Mesendoderm (in vitro differentiated cells): ENCODE measurements around the gene TNFAIP8L2.
"Not testable (repeated sequence)": the region's sequence is repeated elsewhere in the genome, so short reads cannot be mapped to it uniquely, and the experiment has no call there.

Source experiments
- DNase-seq: peaks from one replicate; pipeline ENCODE4 v3.0.0; 2013
- H2AK5ac ChIP-seq: 2 replicates; pipeline ENCODE4 v1.6.1; 2013; ENCODE audit warnings: low read length, inconsistent platforms
- H2BK120ac ChIP-seq: 2 replicates; pipeline ENCODE4 v1.6.1; 2013; ENCODE audit warnings: low read depth, mild to moderate bottlenecking, low read length, moderate library complexity, mixed read lengths
- H2BK15ac ChIP-seq: replicated peaks from 2 replicates; pipeline ENCODE4 v1.6.1; 2013; ENCODE audit warnings: low read depth, mild to moderate bottlenecking, moderate library complexity
- H2BK5ac ChIP-seq: 2 replicates; pipeline ENCODE4 v1.6.1; 2013; ENCODE audit warnings: low read length, inconsistent platforms
- H3K18ac ChIP-seq: 2 replicates; pipeline ENCODE4 v1.6.1; 2013; ENCODE audit warnings: mild to moderate bottlenecking, low read length, mixed read lengths
- H3K23ac ChIP-seq: one replicate; pipeline ENCODE4 v1.6.1; 2013; ENCODE audit warnings: low read length
- H3K27ac ChIP-seq: 2 replicates; pipeline ENCODE4 v1.5.1; 2013; ENCODE audit warnings: low read depth, mild to moderate bottlenecking, inconsistent platforms, low read length, moderate library complexity
- H3K27me3 ChIP-seq: 2 replicates; pipeline ENCODE4 v1.6.1; 2013; ENCODE audit warnings: low read length, control low read depth, mild to moderate bottlenecking, inconsistent platforms; ENCODE audit not compliant: insufficient read depth, poor library complexity
- H3K36me3 ChIP-seq: 2 replicates; pipeline ENCODE4 v1.6.1; 2013; ENCODE audit warnings: low read length, inconsistent platforms; ENCODE audit not compliant: control insufficient read depth, insufficient read depth
- H3K4ac ChIP-seq: one replicate; pipeline ENCODE4 v1.6.1; 2013; ENCODE audit warnings: low read depth, mild to moderate bottlenecking, low read length, moderate library complexity
- H3K4me1 ChIP-seq: 2 replicates; pipeline ENCODE4 v1.6.1; 2013; ENCODE audit warnings: low read depth, low read length, inconsistent platforms; ENCODE audit not compliant: control insufficient read depth
- H3K4me2 ChIP-seq: 2 replicates; pipeline ENCODE4 v1.6.1; 2013; ENCODE audit warnings: low read length
- H3K4me3 ChIP-seq: 2 replicates; pipeline ENCODE4 v1.5.1; 2013; ENCODE audit warnings: mild to moderate bottlenecking, low read length
- H3K56ac ChIP-seq: one replicate; pipeline ENCODE4 v1.6.1; 2013; ENCODE audit warnings: low read length
- H3K79me1 ChIP-seq: 2 replicates; pipeline ENCODE4 v1.6.1; 2013; ENCODE audit warnings: low read length, inconsistent platforms
- H3K79me2 ChIP-seq: 2 replicates; pipeline ENCODE4 v1.6.1; 2013; ENCODE audit warnings: mild to moderate bottlenecking, low read length; ENCODE audit not compliant: control insufficient read depth, insufficient read depth
- H3K9ac ChIP-seq: 2 replicates; pipeline ENCODE4 v1.6.1; 2013; ENCODE audit warnings: low read length, inconsistent platforms
- H4K5ac ChIP-seq: one replicate; pipeline ENCODE4 v1.6.1; 2013; ENCODE audit warnings: low read length
- H4K8ac ChIP-seq: one replicate; pipeline ENCODE4 v1.6.1; 2013; ENCODE audit warnings: low read depth, mild to moderate bottlenecking, control low read depth, low read length, moderate library complexity
- WGBS: extraction: QIAGEN DNeasy Blood & Tissue Kit; methylation state at CpG from one replicate; pipeline ENCODE4 v1.1.7; 2013; ENCODE audit warnings: low lambda C conversion rate, missing lambda C conversion rate; ENCODE audit not compliant: insufficient coverage; ENCODE audit errors: extremely low coverage; 5-methylcytosine and 5-hydroxymethylcytosine counted together

The TNFAIP8L2 gene

DNA sequence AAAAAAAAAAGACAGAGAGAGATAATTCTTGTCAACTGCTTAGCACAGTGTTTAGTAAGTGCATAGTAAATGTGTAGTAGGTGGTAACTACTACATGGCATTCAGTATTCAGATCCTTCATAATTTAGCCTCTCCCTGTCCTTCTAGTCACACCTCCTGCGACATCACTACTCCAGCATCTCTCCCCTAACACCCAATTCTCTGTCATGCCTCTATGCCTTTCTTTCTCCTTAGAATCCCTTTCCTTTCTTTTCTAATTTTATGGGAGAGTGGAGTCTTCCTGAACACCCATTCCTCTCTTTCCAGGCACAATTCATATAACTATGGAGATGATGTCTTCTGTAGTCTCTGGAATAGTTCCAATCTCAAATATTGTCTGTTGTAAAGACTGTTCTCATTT, 37.4 kb downstream of the TNFAIP8L2 start:
- no CpG with 5 or more reads among the region's 1 CpG for WGBS
- Histone ChIP-seq H4K8ac (no peak overlapping the region), H3K4ac (no peak overlapping the region), H3K27ac (no peak overlapping the region), H3K4me1 (no peaks in the 10 kb centered on the region), H3K23ac (no peak overlapping the region), H2AK5ac (no peak overlapping the region), H3K27me3 (no peaks in the 10 kb centered on the region), H2BK120ac (no peak overlapping the region), H2BK15ac (no peak overlapping the region), H3K36me3 (no peaks in the 10 kb centered on the region), H4K5ac (no peak overlapping the region), H3K79me2 (peaks cover 11% of the 10 kb centered on the region), H3K9ac (no peak overlapping the region), H3K4me2 (no peak overlapping the region), H3K4me3 (no peak overlapping the region), H2BK5ac (no peak overlapping the region), H3K79me1 (no peaks in the 10 kb centered on the region), H3K56ac (no peak overlapping the region), H3K18ac (no peak overlapping the region)
- no peak for DNase-seq

DNA sequence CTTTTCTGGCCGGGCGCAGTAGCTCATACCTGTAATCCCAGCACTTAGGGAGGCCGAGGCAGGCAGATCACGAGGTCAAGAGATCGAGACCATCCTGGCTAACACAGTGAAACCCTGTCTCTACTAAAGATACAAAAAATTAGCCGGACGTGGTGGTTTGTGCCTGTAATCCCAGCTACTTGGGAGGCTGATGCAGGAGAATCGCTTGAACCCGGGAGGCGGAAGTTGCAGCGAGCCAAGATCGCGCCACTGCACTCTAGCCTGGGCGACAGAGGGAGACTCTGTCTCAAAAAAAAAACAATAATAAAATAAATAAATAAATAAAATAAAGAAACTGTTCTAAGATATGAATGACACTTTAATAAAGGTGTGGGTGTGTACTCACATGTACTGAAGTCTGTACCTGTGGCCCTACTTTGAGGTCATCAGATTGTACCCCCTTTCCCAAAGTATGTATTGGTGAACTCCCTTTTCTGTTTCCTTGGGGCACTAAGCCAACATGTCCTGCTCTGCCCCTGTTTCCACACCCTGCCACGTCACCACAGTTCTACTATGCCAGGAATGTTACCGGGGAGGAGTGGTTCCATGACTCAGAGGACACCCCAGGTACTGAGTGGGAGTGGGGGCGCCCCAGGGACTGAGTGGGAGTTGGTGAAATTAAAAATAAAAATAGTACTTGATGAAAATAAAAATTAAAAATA, 38.6 kb downstream of the TNFAIP8L2 start:
- H3K23ac ChIP-seq = not testable (repeated sequence)
- WGBS = no CpG with 5 or more reads among the region's 17 CpGs
- DNase-seq = peak; percentile 62

DNA sequence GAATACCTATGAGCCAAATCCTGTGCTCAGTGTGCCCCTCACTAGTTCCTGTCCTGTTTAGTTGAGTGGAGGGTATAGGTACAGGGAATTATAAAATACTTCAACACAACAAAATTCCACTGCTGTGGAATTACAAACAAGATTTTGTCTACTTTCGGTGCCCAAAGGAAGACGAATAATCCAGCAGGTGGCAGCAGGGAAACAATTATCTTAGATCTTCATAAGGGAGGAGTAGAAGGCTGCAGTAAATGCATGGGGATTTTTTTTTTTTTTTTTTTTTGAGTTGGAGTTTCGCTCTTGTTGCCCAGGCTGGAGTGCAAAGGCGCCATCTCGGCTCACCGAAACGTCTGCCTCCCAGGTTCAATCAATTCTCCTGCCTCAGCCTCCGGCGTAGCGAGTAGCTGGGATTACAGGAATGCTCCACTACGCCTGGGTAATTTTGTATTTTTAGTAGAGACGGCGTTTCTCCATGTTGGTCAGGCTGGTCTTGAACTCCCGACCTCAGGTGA, 39.9 kb downstream of the TNFAIP8L2 start:
- WGBS = no CpG with 5 or more reads among the region's 14 CpGs
- no peaks in the 10 kb centered on the region for H3K4me1 ChIP-seq
- no peak overlapping the region for H2BK5ac ChIP-seq
- H3K9ac ChIP-seq = no peak overlapping the region
- H3K18ac ChIP-seq = no peak overlapping the region
- no peak overlapping the region for H3K4me3 ChIP-seq
- no peak overlapping the region for H3K4ac ChIP-seq
- no peak overlapping the region for H3K56ac ChIP-seq
- no peak overlapping the region for H4K8ac ChIP-seq
- H3K79me2 ChIP-seq = peaks cover 25% of the 10 kb centered on the region
- no peak overlapping the region for H2BK120ac ChIP-seq
- no peak overlapping the region for H3K4me2 ChIP-seq
- peak; percentile 76 for DNase-seq
- no peaks in the 10 kb centered on the region for H3K36me3 ChIP-seq
- no peaks in the 10 kb centered on the region for H3K27me3 ChIP-seq
- H2BK15ac ChIP-seq = no peak overlapping the region
- H3K79me1 ChIP-seq = no peaks in the 10 kb centered on the region
- H2AK5ac ChIP-seq = no peak overlapping the region
- no peak overlapping the region for H3K27ac ChIP-seq
- no peak overlapping the region for H4K5ac ChIP-seq
- H3K23ac ChIP-seq = no peak overlapping the region

More for the DNA sequence above, 38.6 kb downstream of the TNFAIP8L2 start:
- peaks cover 16% of the 10 kb centered on the region for H3K79me2 ChIP-seq
- H3K9ac ChIP-seq, H3K4me3 ChIP-seq, H3K18ac ChIP-seq, H4K5ac ChIP-seq, H3K4me1 ChIP-seq, H4K8ac ChIP-seq, H3K36me3 ChIP-seq, H3K4me2 ChIP-seq, H2BK120ac ChIP-seq, H3K27ac ChIP-seq, H2AK5ac ChIP-seq, H2BK5ac ChIP-seq, H3K56ac ChIP-seq, H2BK15ac ChIP-seq, H3K27me3 ChIP-seq, H3K4ac ChIP-seq, H3K79me1 ChIP-seq: not testable (repeated sequence)

DNA sequence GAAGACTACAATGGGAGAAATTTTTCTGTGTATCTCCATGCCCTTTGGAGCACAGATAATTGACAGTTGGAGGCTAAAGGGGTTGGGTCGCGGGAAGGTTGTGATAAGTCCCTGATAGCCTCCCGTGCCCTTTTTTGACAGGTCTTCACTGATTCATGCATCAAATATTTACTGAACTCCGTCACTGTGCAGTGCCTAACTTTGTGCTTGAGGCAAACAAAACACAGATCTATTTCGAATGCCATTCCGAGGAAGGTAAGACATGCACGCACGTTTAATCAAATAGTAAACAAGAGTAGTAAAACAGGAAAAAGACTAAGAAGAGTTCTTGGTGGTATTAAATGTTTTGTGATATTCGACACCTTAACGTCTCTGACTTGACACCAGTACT, 41.4 kb downstream of the TNFAIP8L2 start:
- no peak for DNase-seq
- Histone ChIP-seq H3K27me3 (no peaks in the 10 kb centered on the region), H3K18ac (no peak overlapping the region), H3K79me2 (peaks cover 40% of the 10 kb centered on the region), H3K56ac (peak overlapping the region; percentile 61), H3K4me1 (no peaks in the 10 kb centered on the region), H3K79me1 (no peaks in the 10 kb centered on the region), H2BK15ac (no peak overlapping the region), H3K4me3 (peak overlapping the region; percentile 33), H2BK5ac (no peak overlapping the region), H3K4ac (no peak overlapping the region), H3K27ac (no peak overlapping the region), H3K23ac (no peak overlapping the region), H3K36me3 (no peaks in the 10 kb centered on the region), H4K8ac (no peak overlapping the region), H2AK5ac (no peak overlapping the region), H2BK120ac (no peak overlapping the region), H3K4me2 (peak overlapping the region; percentile 45), H4K5ac (no peak overlapping the region), H3K9ac (peak overlapping the region; percentile 53)
- WGBS = no CpG with 5 or more reads among the region's 10 CpGs

DNA sequence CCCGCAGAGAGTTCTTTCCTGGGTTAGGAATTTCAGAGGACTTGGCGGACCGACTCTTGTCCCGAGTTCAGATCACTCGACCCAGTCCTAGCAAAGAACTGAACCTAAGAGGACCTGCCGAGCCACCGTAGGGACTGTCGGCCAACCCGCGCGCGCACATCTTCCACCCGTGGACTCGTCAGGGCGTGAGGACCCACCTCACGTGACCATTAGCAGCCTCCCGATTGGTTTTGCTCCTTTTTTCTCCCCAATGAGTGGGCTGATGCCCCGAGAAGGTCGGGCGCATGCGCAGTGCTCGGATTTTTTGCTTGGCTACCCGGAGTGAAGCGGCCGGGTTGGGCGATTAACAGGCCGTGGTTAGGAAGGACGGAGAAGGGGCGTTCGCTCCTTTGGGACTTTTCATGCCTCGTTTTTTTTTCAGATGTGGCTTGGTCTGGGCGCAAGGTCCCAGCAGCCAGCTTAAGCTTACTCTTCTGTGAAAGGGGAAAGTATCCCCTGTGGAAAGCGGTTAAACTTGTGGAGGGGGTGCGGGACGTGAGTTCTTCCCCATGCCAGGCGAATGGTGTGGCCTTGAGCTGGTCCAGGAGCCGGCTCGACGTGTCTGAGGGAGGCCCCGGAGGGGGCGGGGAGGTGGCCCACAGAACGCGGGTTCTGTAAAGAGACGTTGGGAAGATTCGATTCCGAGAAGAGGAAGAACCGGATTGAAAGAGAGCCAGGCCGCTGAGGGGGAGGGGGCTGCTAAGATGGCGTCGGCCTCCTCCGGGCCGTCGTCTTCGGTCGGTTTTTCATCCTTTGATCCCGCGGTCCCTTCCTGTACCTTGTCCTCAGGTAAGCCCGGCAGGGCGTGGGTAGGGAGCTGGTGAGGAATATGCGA, 42.0 kb downstream of the TNFAIP8L2 start, which contains the start of gene PIP5K1A:
TSS of gene PIP5K1A (plus strand) at position 299 of the 874 bp plus-strand sequence. CDS start at position 744, 445 bp downstream.
- H3K56ac ChIP-seq = peak within 1 kb of the TSS; percentile 100
- H2BK5ac ChIP-seq = peak within 1 kb of the TSS; percentile 80
- H3K27ac ChIP-seq = peak within 1 kb of the TSS; percentile 32
- H2BK15ac ChIP-seq = no peak within 1 kb of the TSS
- peak within 1 kb of the TSS; percentile 98 for H3K4me3 ChIP-seq
- H4K5ac ChIP-seq = no peak within 1 kb of the TSS
- WGBS = no CpG with 5 or more reads among the region's 60 CpGs
- H3K9ac ChIP-seq = peak within 1 kb of the TSS; percentile 100
- H3K18ac ChIP-seq = peak within 1 kb of the TSS; percentile 63
- peak within 1 kb of the TSS; percentile 98 for H3K4me2 ChIP-seq
- peaks cover 43% of the 10 kb centered on the region for H3K79me2 ChIP-seq
- H4K8ac ChIP-seq = no peak within 1 kb of the TSS
- no peaks in the 10 kb centered on the region for H3K4me1 ChIP-seq
- H3K79me1 ChIP-seq = peaks cover 2% of the 10 kb centered on the region
- DNase-seq = peak; percentile 98
- H3K23ac ChIP-seq = peak within 1 kb of the TSS; percentile 99
- H3K36me3 ChIP-seq = no peaks in the 10 kb centered on the region
- H2AK5ac ChIP-seq = peak within 1 kb of the TSS; percentile 79
- peak within 1 kb of the TSS; percentile 89 for H3K4ac ChIP-seq
- no peaks in the 10 kb centered on the region for H3K27me3 ChIP-seq
- no peak within 1 kb of the TSS for H2BK120ac ChIP-seq
